Liver (tissue), 3 donors: ENCODE results near the gene MPST.

Experiments
- NR2F2 ChIP-seq: IDR thresholded peaks from 2 replicates; pipeline ENCODE4 v1.6.1; 2016; ENCODE audit warnings: antibody characterized with exemption
- RAD21 ChIP-seq, 2 donors: IDR thresholded peaks; 2 replicates each; pipeline ENCODE4 v1.6.1; 2016; ENCODE audit warnings: antibody characterized with exemption in 2 of 2, mild to moderate bottlenecking in 2 of 2
- TF ChIP-seq, protein P1 (sequence below): fragments of 150-350 bp; IDR thresholded peaks from 2 replicates; pipeline ENCODE4 v1.5.1; 2017; ENCODE audit warnings: improper control_type of control experiment, low read depth, low read length; ENCODE audit not compliant: missing input control
- TF ChIP-seq, protein P2 (sequence below): IDR thresholded peaks from 2 replicates; pipeline ENCODE4 v1.6.1; 2016; ENCODE audit warnings: antibody characterized with exemption
- donor health status: healthy.
- donor health status: healthy.

DNA sequence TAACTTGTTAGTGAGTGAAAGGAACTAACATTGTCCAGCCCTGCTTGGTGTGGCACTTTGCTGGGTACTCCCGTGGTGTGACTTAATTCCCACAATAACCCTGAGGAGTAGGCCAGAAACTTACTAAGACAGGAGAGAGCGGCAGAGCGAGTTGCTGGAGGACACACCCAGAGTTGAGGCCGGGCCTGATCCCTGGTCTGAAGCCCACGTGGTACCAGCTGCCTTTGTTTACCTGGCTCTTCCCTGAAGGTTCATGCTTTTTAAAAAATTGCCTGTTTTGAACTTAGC is 594 bp downstream of the MPST start:
- TF ChIP-seq, protein P1, sequence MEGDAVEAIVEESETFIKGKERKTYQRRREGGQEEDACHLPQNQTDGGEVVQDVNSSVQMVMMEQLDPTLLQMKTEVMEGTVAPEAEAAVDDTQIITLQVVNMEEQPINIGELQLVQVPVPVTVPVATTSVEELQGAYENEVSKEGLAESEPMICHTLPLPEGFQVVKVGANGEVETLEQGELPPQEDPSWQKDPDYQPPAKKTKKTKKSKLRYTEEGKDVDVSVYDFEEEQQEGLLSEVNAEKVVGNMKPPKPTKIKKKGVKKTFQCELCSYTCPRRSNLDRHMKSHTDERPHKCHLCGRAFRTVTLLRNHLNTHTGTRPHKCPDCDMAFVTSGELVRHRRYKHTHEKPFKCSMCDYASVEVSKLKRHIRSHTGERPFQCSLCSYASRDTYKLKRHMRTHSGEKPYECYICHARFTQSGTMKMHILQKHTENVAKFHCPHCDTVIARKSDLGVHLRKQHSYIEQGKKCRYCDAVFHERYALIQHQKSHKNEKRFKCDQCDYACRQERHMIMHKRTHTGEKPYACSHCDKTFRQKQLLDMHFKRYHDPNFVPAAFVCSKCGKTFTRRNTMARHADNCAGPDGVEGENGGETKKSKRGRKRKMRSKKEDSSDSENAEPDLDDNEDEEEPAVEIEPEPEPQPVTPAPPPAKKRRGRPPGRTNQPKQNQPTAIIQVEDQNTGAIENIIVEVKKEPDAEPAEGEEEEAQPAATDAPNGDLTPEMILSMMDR: no peak
- no peak for TF ChIP-seq RAD21 (IDR thresholded peaks at IDR 0.05)
- TF ChIP-seq, protein P2, sequence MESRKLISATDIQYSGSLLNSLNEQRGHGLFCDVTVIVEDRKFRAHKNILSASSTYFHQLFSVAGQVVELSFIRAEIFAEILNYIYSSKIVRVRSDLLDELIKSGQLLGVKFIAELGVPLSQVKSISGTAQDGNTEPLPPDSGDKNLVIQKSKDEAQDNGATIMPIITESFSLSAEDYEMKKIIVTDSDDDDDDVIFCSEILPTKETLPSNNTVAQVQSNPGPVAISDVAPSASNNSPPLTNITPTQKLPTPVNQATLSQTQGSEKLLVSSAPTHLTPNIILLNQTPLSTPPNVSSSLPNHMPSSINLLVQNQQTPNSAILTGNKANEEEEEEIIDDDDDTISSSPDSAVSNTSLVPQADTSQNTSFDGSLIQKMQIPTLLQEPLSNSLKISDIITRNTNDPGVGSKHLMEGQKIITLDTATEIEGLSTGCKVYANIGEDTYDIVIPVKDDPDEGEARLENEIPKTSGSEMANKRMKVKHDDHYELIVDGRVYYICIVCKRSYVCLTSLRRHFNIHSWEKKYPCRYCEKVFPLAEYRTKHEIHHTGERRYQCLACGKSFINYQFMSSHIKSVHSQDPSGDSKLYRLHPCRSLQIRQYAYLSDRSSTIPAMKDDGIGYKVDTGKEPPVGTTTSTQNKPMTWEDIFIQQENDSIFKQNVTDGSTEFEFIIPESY: no peak
- TF ChIP-seq NR2F2: no peak
